Prostate gland (tissue), 2 donors: ENCODE measurements around the gene UQCRQ.

Experiments
- CTCF ChIP-seq, 4 experiments: fragments of 200-600 bp in 2 of 4; fragments of 450-650 bp in 2 of 4; sonication (generic) in 2 of 4; IDR thresholded peaks; 1 replicate in 3 of 4; 2 replicates in 1 of 4; pipeline ENCODE4 v1.5.1; 2016 to 2019; ENCODE audit warnings: antibody characterized with exemption in 4 of 4, mild to moderate bottlenecking in 2 of 4, moderate library complexity in 2 of 4
- POLR2A ChIP-seq: fragments of 450-650 bp; IDR thresholded peaks from one replicate; pipeline ENCODE4 v1.6.1; 2016; ENCODE audit warnings: antibody characterized with exemption, mild to moderate bottlenecking
- POLR2AphosphoS5 ChIP-seq: sonication (generic); formaldehyde crosslinking; IDR thresholded peaks from one replicate; pipeline ENCODE4 v1.6.1; 2017; ENCODE audit warnings: antibody characterized with exemption

DNA sequence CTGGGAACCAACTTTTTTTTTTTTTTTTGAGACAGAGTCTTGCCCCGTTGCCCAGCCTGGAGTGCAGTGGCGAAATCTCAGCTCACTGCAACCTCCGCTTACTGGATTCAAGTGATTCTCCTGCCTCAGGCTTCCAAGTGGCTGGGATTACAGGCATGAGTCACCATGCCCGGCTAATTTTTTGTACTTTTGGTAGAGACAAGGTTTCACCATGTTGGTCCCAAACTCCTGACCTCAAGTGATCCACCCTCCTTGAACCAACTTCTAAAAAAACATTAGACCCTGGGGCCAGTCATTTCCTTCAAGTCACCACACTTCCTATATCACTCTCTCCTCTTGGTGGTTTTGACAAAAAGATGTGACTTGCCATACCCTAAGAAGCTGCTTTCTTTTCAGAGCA is 25.1 kb upstream of the UQCRQ start:
- TF ChIP-seq CTCF (IDR thresholded peaks at IDR 0.05) (no peak), POLR2AphosphoS5 (no peak), POLR2A (no peak)
